Smooth muscle cell (in vitro differentiated cells): ENCODE measurements around the gene MAN1C1. TPM values are rescaled to one million over a fixed set of nuclear protein-coding genes. Genes with fewer than 3 reads are reported as not detected.

Experiments
- DNase-seq: peaks from one replicate; lab custom pipeline; 2025; ENCODE audit not compliant: unreplicated experiment; lab: John Stamatoyannopoulos, UW
- H2AFZ ChIP-seq: fragments of 200-600 bp; sonication (generic); 2 replicates; pipeline ENCODE4 v1.6.0; 2016; ENCODE audit warnings: antibody characterized with exemption, low read depth, mild to moderate bottlenecking
- H3F3A ChIP-seq: fragments of 200-600 bp; sonication (generic); 2 replicates; pipeline ENCODE4 v1.6.0; 2017; ENCODE audit warnings: antibody characterized with exemption, low read depth
- H3K27ac ChIP-seq: fragments of 200-600 bp; sonication (generic); 2 replicates; pipeline ENCODE4 v1.5.1; 2016; ENCODE audit warnings: low read depth, mild to moderate bottlenecking
- H3K27me3 ChIP-seq: fragments of 200-600 bp; sonication (generic); 2 replicates; pipeline ENCODE4 v1.6.1; 2016; ENCODE audit warnings: low read depth, mild to moderate bottlenecking
- H3K36me3 ChIP-seq: fragments of 200-600 bp; sonication (generic); 2 replicates; pipeline ENCODE4 v1.5.1; 2016; ENCODE audit warnings: low read depth
- H3K4me1 ChIP-seq: fragments of 200-600 bp; sonication (generic); 2 replicates; pipeline ENCODE4 v1.5.1; 2016; ENCODE audit warnings: low read depth
- H3K4me2 ChIP-seq: fragments of 200-600 bp; sonication (generic); 2 replicates; pipeline ENCODE4 v1.6.0; 2016; ENCODE audit warnings: mild to moderate bottlenecking
- H3K4me3 ChIP-seq: fragments of 200-600 bp; sonication (generic); 2 replicates; pipeline ENCODE4 v1.5.1; 2016; ENCODE audit warnings: mild to moderate bottlenecking
- H3K79me2 ChIP-seq: fragments of 200-600 bp; sonication (generic); 2 replicates; pipeline ENCODE4 v1.6.0; 2016; ENCODE audit warnings: low read depth, mild to moderate bottlenecking
- H3K9ac ChIP-seq: fragments of 200-600 bp; sonication (generic); 2 replicates; pipeline ENCODE4 v1.6.0; 2016; ENCODE audit warnings: low read depth
- H3K9me3 ChIP-seq: fragments of 200-600 bp; sonication (generic); replicated peaks from 2 replicates; pipeline ENCODE4 v1.5.1; 2016; ENCODE audit warnings: low read depth
- H4K20me1 ChIP-seq: fragments of 200-600 bp; sonication (generic); 2 replicates; pipeline ENCODE4 v1.6.0; 2016; ENCODE audit warnings: low read depth
- CTCF ChIP-seq: fragments of 200-600 bp; sonication (generic); IDR thresholded peaks from 2 replicates; pipeline ENCODE4 v1.5.1; 2017; ENCODE audit warnings: borderline replicate concordance, mild to moderate bottlenecking, antibody characterized with exemption; ENCODE audit not compliant: insufficient read depth, poor library complexity, severe bottlenecking
- WGBS: methylation state at CpG from one replicate; pipeline ENCODE4 v1.1.7; 2016; ENCODE audit warnings: low lambda C conversion rate; 5-methylcytosine and 5-hydroxymethylcytosine counted together
- polyA plus RNA-seq: library from polyadenylated mRNA; unstranded; fragments of >200 nt; fragmentation: Nextera tagmentation; extraction: Ambion mirVana; gene quantifications from 2 replicates; pipeline ENCODE4 v1.2.1, GENCODE V29; 2016
- total RNA-seq: library from RNA; depleted of rRNA; stranded (reverse); fragments of >200 nt; gene quantifications from 2 replicates; pipeline ENCODE4 v1.2.3, GENCODE V29; 2014

Gene MAN1C1
- total and polyA plus RNA-seq, 2 experiments from 2014 or later: 4.4 to 10.5 TPM

GRCh38 chr1:25772692-25773245 lies 156.2 kb downstream of the MAN1C1 start:
- Histone ChIP-seq H4K20me1 (no peaks in the 10 kb centered on the region), H3K4me1 (peaks cover 19% of the 10 kb centered on the region), H3K9ac (no peak overlapping the region), H2AFZ (no peak overlapping the region), H3K27me3 (no peaks in the 10 kb centered on the region), H3K36me3 (no peaks in the 10 kb centered on the region), H3K4me3 (no peak overlapping the region), H3K9me3 (no peaks in the 10 kb centered on the region), H3F3A (peaks cover 10% of the 10 kb centered on the region), H3K4me2 (no peak overlapping the region), H3K79me2 (no peaks in the 10 kb centered on the region), H3K27ac (no peak overlapping the region)
- no peak for TF ChIP-seq CTCF
- no peak for DNase-seq
- 92% methylated on average over 5 of the region's 5 CpGs for WGBS

GRCh38 chr1:25773441-25774125 lies 157.0 kb downstream of the MAN1C1 start:
- H3K4me3 ChIP-seq: no peak overlapping the region
- no peak overlapping the region for H3K9ac ChIP-seq
- peaks cover 19% of the 10 kb centered on the region for H3K4me1 ChIP-seq
- H3K27ac ChIP-seq: no peak overlapping the region
- no peak overlapping the region for H3K4me2 ChIP-seq
- no peaks in the 10 kb centered on the region for H3K27me3 ChIP-seq
- no peaks in the 10 kb centered on the region for H3K9me3 ChIP-seq
- H2AFZ ChIP-seq: no peak overlapping the region
- H3K36me3 ChIP-seq: no peaks in the 10 kb centered on the region
- peaks cover 10% of the 10 kb centered on the region for H3F3A ChIP-seq
- TF ChIP-seq CTCF: no peak
- H4K20me1 ChIP-seq: no peaks in the 10 kb centered on the region
- WGBS: 69% methylated on average over 4 of the region's 4 CpGs
- no peaks in the 10 kb centered on the region for H3K79me2 ChIP-seq
- no peak for DNase-seq

- H4K20me1 ChIP-seq: no peaks in the 10 kb centered on the region
- H2AFZ ChIP-seq: no peak overlapping the region
- H3K27me3 ChIP-seq: no peaks in the 10 kb centered on the region
- H3K4me2 ChIP-seq: no peak overlapping the region
- H3K36me3 ChIP-seq: no peaks in the 10 kb centered on the region
- H3K4me1 ChIP-seq: peaks cover 19% of the 10 kb centered on the region
- H3K9ac ChIP-seq: no peak overlapping the region
- H3K4me3 ChIP-seq: no peak overlapping the region
- no peak overlapping the region for H3K27ac ChIP-seq
- H3F3A ChIP-seq: peaks cover 10% of the 10 kb centered on the region
- no peaks in the 10 kb centered on the region for H3K9me3 ChIP-seq
- WGBS: 90% methylated on average over 13 of the region's 13 CpGs
- DNase-seq: no peak
- H3K79me2 ChIP-seq: no peaks in the 10 kb centered on the region
- TF ChIP-seq CTCF: no peak
Observed at GRCh38 chr1:25774206-25774803, 157.7 kb downstream of the MAN1C1 start.
